Measurements from ENCODE around the gene PIGZ. TPM values are rescaled to one million over a fixed set of nuclear protein-coding genes. Genes with fewer than 3 reads are reported as not detected.

PIGZ gene
- total RNA-seq, 2 experiments from 2014 or later: 0.81 to 1.9 TPM

- Mint-ChIP-seq H3K4me3 (no peak overlapping the region), H3K27me3 (ENCODE audit: low read depth) (peaks cover 11% of the 10 kb centered on the region), H3K4me1 (ENCODE audit: low read depth) (no peaks in the 10 kb centered on the region), H3K9me3 (ENCODE audit: insufficient read depth) (peaks cover 6% of the 10 kb centered on the region), H3K27ac (no peak overlapping the region), H3K36me3 (ENCODE audit: low read depth) (no peaks in the 10 kb centered on the region)
- ChIA-PET POLR2A (no interaction called here), CTCF (no interaction called here)
- no peak for DNase-seq
- ATAC-seq: no peak
Observed at GRCh38 chr3:196988241-196989029, 19.8 kb upstream of the PIGZ start.

- Mint-ChIP-seq H3K36me3 (ENCODE audit: low read depth) (peaks cover 4% of the 10 kb centered on the region), H3K27me3 (ENCODE audit: low read depth) (peaks cover 15% of the 10 kb centered on the region), H3K27ac (no peak overlapping the region), H3K9me3 (ENCODE audit: insufficient read depth) (peaks cover 10% of the 10 kb centered on the region), H3K4me3 (no peak overlapping the region), H3K4me1 (ENCODE audit: low read depth) (no peaks in the 10 kb centered on the region)
- ATAC-seq (no peak), DNase-seq (no peak)
- ChIA-PET POLR2A (no interaction called here), CTCF (no interaction called here)
Observed at GRCh38 chr3:196987022-196987421, 18.4 kb upstream of the PIGZ start.

GRCh38 chr3:196985954-196986885 is 17.6 kb upstream of the PIGZ start:
- H3K27ac Mint-ChIP-seq: no peak overlapping the region
- peaks cover 14% of the 10 kb centered on the region for H3K9me3 Mint-ChIP-seq (ENCODE audit: insufficient read depth)
- no peaks in the 10 kb centered on the region for H3K4me1 Mint-ChIP-seq (ENCODE audit: low read depth)
- POLR2A ChIA-PET: no interaction called here
- DNase-seq: no peak
- H3K36me3 Mint-ChIP-seq (ENCODE audit: low read depth): peaks cover 8% of the 10 kb centered on the region
- no peak for ATAC-seq
- CTCF ChIA-PET: no interaction called here
- peaks cover 21% of the 10 kb centered on the region for H3K27me3 Mint-ChIP-seq (ENCODE audit: low read depth)
- H3K4me3 Mint-ChIP-seq: no peak overlapping the region

GRCh38 chr3:196985298-196985697 is 16.7 kb upstream of the PIGZ start:
- H3K4me1 Mint-ChIP-seq (ENCODE audit: low read depth): no peaks in the 10 kb centered on the region

GRCh38 chr3:196983186-196983585 is 14.6 kb upstream of the PIGZ start:
- peaks cover 21% of the 10 kb centered on the region for H3K27me3 Mint-ChIP-seq (ENCODE audit: low read depth)
- H3K36me3 Mint-ChIP-seq (ENCODE audit: low read depth): peaks cover 8% of the 10 kb centered on the region
- CTCF ChIA-PET: no interaction called here
- no peak overlapping the region for H3K27ac Mint-ChIP-seq
- POLR2A ChIA-PET: interaction anchor here (0.7 kb wide), 1 partner anchor 26 kb away, joined by 3 read pairs; no protein-coding TSS in a partner anchor
- ATAC-seq (no peak), DNase-seq (no peak)
- peaks cover 14% of the 10 kb centered on the region for H3K9me3 Mint-ChIP-seq (ENCODE audit: insufficient read depth)
- H3K4me3 Mint-ChIP-seq: no peak overlapping the region
- H3K4me1 Mint-ChIP-seq (ENCODE audit: low read depth): no peaks in the 10 kb centered on the region

More at GRCh38 chr3:196985298-196985697, 16.7 kb upstream of the PIGZ start:
- Mint-ChIP-seq H3K27me3 (ENCODE audit: low read depth) (peaks cover 21% of the 10 kb centered on the region), H3K27ac (no peak overlapping the region), H3K36me3 (ENCODE audit: low read depth) (peaks cover 8% of the 10 kb centered on the region), H3K4me3 (no peak overlapping the region), H3K9me3 (ENCODE audit: insufficient read depth) (peaks cover 14% of the 10 kb centered on the region)
- DNase-seq (no peak), ATAC-seq (no peak)
- ChIA-PET CTCF (interaction anchor here (0.8 kb wide), 1 partner anchor 202 kb away, joined by 3 read pairs; no protein-coding TSS in a partner anchor), POLR2A (no interaction called here)

GRCh38 chr3:196981657-196982056 is 13.0 kb upstream of the PIGZ start:
- ATAC-seq (no peak), DNase-seq (no peak)
- Mint-ChIP-seq H3K36me3 (ENCODE audit: low read depth) (peaks cover 8% of the 10 kb centered on the region), H3K4me3 (no peak overlapping the region), H3K27ac (no peak overlapping the region), H3K27me3 (ENCODE audit: low read depth) (peaks cover 14% of the 10 kb centered on the region), H3K4me1 (ENCODE audit: low read depth) (no peaks in the 10 kb centered on the region), H3K9me3 (ENCODE audit: insufficient read depth) (peaks cover 14% of the 10 kb centered on the region)
- POLR2A ChIA-PET: interaction anchor here (0.6 kb wide), 1 partner anchor 226 kb away, joined by 3 read pairs; no protein-coding TSS in a partner anchor
- CTCF ChIA-PET: no interaction called here

GRCh38 chr3:196979545-196979944 is 10.9 kb upstream of the PIGZ start:
- Mint-ChIP-seq H3K27me3 (ENCODE audit: low read depth) (peaks cover 14% of the 10 kb centered on the region), H3K27ac (no peak overlapping the region), H3K4me3 (no peak overlapping the region), H3K4me1 (ENCODE audit: low read depth) (no peaks in the 10 kb centered on the region), H3K9me3 (ENCODE audit: insufficient read depth) (peaks cover 14% of the 10 kb centered on the region), H3K36me3 (ENCODE audit: low read depth) (peaks cover 8% of the 10 kb centered on the region)
- CTCF ChIA-PET: interaction anchor here (1.2 kb wide), 1 partner anchor 10 kb away, joined by 4 read pairs; no protein-coding TSS in a partner anchor
- ATAC-seq (no peak), DNase-seq (no peak)
- POLR2A ChIA-PET: no interaction called here

GRCh38 chr3:196976941-196977340 is 8.3 kb upstream of the PIGZ start:
- Mint-ChIP-seq H3K27me3 (ENCODE audit: low read depth) (peaks cover 5% of the 10 kb centered on the region), H3K27ac (no peak overlapping the region), H3K9me3 (ENCODE audit: insufficient read depth) (peaks cover 4% of the 10 kb centered on the region), H3K4me3 (no peak overlapping the region), H3K4me1 (ENCODE audit: low read depth) (no peaks in the 10 kb centered on the region), H3K36me3 (ENCODE audit: low read depth) (peaks cover 3% of the 10 kb centered on the region)
- DNase-seq: no peak
- CTCF ChIA-PET: no interaction called here
- ATAC-seq: no peak
- POLR2A ChIA-PET: no interaction called here

- ChIA-PET POLR2A (no interaction called here), CTCF (interaction anchor here (1.0 kb wide), 1 partner anchor 212 kb away, joined by 3 read pairs; no protein-coding TSS in a partner anchor)
- Mint-ChIP-seq H3K4me1 (ENCODE audit: low read depth) (peaks cover 4% of the 10 kb centered on the region), H3K4me3 (no peak overlapping the region), H3K27ac (no peak overlapping the region), H3K9me3 (ENCODE audit: insufficient read depth) (no peaks in the 10 kb centered on the region), H3K36me3 (ENCODE audit: low read depth) (no peaks in the 10 kb centered on the region), H3K27me3 (ENCODE audit: low read depth) (peaks cover 10% of the 10 kb centered on the region)
- DNase-seq (no peak), ATAC-seq (no peak)
Observed at GRCh38 chr3:196975349-196975748, 6.7 kb upstream of the PIGZ start.

- no peak overlapping the region for H3K27ac Mint-ChIP-seq
- no peak for DNase-seq
- peaks cover 12% of the 10 kb centered on the region for H3K27me3 Mint-ChIP-seq (ENCODE audit: low read depth)
- POLR2A ChIA-PET: no interaction called here
- ATAC-seq: no peak
- H3K4me3 Mint-ChIP-seq: no peak overlapping the region
- H3K4me1 Mint-ChIP-seq (ENCODE audit: low read depth): peaks cover 7% of the 10 kb centered on the region
- no peaks in the 10 kb centered on the region for H3K36me3 Mint-ChIP-seq (ENCODE audit: low read depth)
- H3K9me3 Mint-ChIP-seq (ENCODE audit: insufficient read depth): no peaks in the 10 kb centered on the region
- CTCF ChIA-PET: no interaction called here
Observed at GRCh38 chr3:196974661-196975060, 6.0 kb upstream of the PIGZ start.

- Mint-ChIP-seq H3K4me1 (ENCODE audit: low read depth) (peaks cover 14% of the 10 kb centered on the region), H3K9me3 (ENCODE audit: insufficient read depth) (no peaks in the 10 kb centered on the region), H3K4me3 (no peak overlapping the region), H3K27me3 (ENCODE audit: low read depth) (peaks cover 16% of the 10 kb centered on the region), H3K36me3 (ENCODE audit: low read depth) (peaks cover 9% of the 10 kb centered on the region), H3K27ac (no peak overlapping the region)
- POLR2A ChIA-PET: no interaction called here
- DNase-seq: no peak
- CTCF ChIA-PET: interaction anchor here (1.4 to 2.8 kb wide), 3 partner anchors 29 to 133 kb away, joined by 3 to 19 read pairs (median 8); partner anchors contain the start of gene NCBP2
- no peak for ATAC-seq
Observed at GRCh38 chr3:196971094-196971698, 2.6 kb upstream of the PIGZ start.
